ENCODE measurements around the gene WIPI1.
"Not testable (repeated sequence)": the region's sequence is repeated elsewhere in the genome, so short reads cannot be mapped to it uniquely, and the experiment has no call there.

Gene WIPI1

DNA sequence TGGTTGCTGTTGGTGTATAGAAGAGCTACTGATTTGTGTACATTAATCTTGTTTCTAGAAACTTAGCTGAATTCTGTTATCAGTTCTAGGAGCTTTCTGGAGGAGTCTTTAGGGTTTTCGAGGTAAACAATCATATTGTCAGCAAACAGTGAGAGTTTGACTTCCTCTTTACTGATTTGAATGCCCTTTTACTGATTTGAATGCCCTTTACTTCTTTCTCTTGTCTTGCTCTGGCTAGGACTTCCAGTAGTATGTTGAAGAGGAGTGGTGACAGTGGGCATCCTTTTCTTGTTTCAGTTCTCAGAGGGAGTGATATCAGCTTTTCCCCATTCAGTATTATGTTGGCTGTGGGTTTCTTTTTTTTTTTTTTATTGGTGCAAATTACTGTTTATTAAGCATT, 49.6 kb downstream of the WIPI1 start:
- not testable (repeated sequence) for H3K9me3 ChIP-seq (ENCODE audit: insufficient read depth, low read depth, low read length); H3K27me3 ChIP-seq (ENCODE audit: insufficient read depth, low read length); H3K27ac ChIP-seq (ENCODE audit: low read depth, low read length); H3K4me1 ChIP-seq (ENCODE audit: insufficient read depth, low read length); H3K4me3 ChIP-seq (ENCODE audit: low read length); H3K9ac ChIP-seq (ENCODE audit: low read depth, low read length); H3K36me3 ChIP-seq (ENCODE audit: insufficient read depth, low read length)
- WGBS, result 80% methylated on average over 1 of the region's 1 CpG

DNA sequence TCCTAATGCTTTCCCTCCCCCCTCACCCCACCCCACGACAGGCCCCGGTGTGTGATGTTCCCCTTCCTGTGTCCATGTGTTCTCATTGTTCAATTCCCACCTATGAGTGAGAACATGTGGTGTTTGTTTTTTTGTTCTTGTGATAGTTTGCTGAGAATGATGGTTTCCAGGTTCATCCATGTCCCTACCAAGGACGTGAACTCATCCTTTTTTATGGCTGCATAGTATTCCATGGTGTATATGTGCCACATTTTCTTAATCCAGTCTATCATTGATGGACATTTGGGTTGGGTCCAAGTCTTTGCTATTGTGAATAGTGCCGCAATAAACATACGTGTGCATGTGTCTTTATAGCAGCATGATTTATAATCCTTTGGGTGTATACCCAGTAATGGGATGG, 53.5 kb downstream of the WIPI1 start:
- not testable (repeated sequence) for H3K4me3 ChIP-seq (ENCODE audit: low read length); H3K4me1 ChIP-seq (ENCODE audit: insufficient read depth, low read length); H3K27ac ChIP-seq (ENCODE audit: low read depth, low read length); H3K9me3 ChIP-seq (ENCODE audit: insufficient read depth, low read depth, low read length); H3K9ac ChIP-seq (ENCODE audit: low read depth, low read length); H3K36me3 ChIP-seq (ENCODE audit: insufficient read depth, low read length); H3K27me3 ChIP-seq (ENCODE audit: insufficient read depth, low read length)
- 88% methylated on average over 4 of the region's 5 CpGs for WGBS

DNA sequence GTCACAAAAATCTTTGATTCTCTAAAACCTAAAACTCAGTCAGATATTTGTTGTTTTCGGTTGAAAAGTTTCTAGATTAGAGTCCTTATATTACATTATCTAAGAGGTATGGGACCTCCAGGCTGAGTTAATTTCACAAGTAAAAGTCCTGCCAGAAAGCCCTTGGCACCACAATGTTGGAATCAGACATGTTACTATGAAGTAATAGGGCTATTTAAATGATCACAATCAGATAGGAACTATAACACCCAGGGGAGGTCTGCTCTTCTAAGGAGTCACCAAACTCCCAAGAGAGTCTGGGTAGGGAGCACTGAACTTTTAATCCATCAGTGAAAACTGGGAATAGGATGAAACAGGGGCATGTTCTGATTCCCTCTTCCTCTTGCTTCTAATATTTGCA, 54.2 kb downstream of the WIPI1 start:
- no peak overlapping the region for H3K9ac ChIP-seq (ENCODE audit: low read depth, low read length)
- H3K27ac ChIP-seq (ENCODE audit: low read depth, low read length), result no peak overlapping the region
- H3K27me3 ChIP-seq (ENCODE audit: insufficient read depth, low read length), result no peaks in the 10 kb centered on the region
- H3K36me3 ChIP-seq (ENCODE audit: insufficient read depth, low read length), result no peaks in the 10 kb centered on the region
- peaks cover 8% of the 10 kb centered on the region; the same call in 1 of the 2 replicates for H3K9me3 ChIP-seq (ENCODE audit: insufficient read depth, low read depth, low read length)
- no CpG with 5 or more reads among the region's 1 CpG for WGBS
- no peak overlapping the region for H3K4me3 ChIP-seq (ENCODE audit: low read length)
- no peaks in the 10 kb centered on the region for H3K4me1 ChIP-seq (ENCODE audit: insufficient read depth, low read length)

DNA sequence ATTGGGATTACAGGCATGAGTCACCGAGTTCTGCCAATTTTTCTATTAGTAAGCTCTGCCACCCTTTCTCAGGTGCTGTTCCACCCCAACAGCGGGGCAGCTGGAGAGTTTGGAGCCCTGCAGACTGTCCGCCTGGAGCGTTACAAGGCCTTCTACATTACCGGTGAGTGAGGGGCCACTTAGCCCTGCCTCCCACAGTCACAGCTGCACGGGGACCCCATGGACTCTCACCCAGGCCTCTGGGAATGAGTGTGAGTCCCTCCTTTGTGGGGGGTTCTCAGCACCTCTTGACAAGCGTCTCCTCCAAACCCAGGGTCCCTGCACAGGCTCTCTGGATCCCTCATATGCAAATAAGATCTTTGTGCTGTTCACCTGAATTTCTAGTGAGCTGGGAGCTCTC, 56.0 kb downstream of the WIPI1 start:
- Histone ChIP-seq H3K9me3 (ENCODE audit: insufficient read depth, low read depth, low read length) (peaks cover 8% of the 10 kb centered on the region; the same call in 1 of the 2 replicates), H3K9ac (ENCODE audit: low read depth, low read length) (no peak overlapping the region), H3K4me3 (ENCODE audit: low read length) (no peak overlapping the region), H3K27me3 (ENCODE audit: insufficient read depth, low read length) (no peaks in the 10 kb centered on the region), H3K36me3 (ENCODE audit: insufficient read depth, low read length) (no peaks in the 10 kb centered on the region), H3K4me1 (ENCODE audit: insufficient read depth, low read length) (no peaks in the 10 kb centered on the region), H3K27ac (ENCODE audit: low read depth, low read length) (no peak overlapping the region)
- WGBS, result 94% methylated on average over 7 of the region's 7 CpGs

DNA sequence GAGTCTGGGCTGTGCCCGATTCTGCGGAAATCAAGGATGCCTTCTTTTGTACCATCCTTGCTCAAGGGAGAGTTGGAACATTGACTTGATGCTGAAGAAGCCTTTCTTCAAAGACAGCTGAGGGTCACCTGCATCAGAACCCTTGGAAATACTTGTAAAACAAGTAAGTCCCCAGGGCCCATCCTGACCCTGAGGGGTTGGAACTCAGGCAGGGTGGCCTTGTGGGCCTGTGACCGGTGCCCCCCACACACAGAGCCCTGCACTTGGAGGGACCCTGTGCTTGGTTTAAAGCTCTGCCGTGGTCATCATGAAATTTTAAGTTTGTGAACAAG, 56.9 kb downstream of the WIPI1 start:
- Histone ChIP-seq H3K27ac (ENCODE audit: low read depth, low read length) (no peak overlapping the region), H3K4me3 (ENCODE audit: low read length) (no peak overlapping the region), H3K9ac (ENCODE audit: low read depth, low read length) (no peak overlapping the region), H3K9me3 (ENCODE audit: insufficient read depth, low read depth, low read length) (peaks cover 7% of the 10 kb centered on the region; the same call in 1 of the 2 replicates), H3K27me3 (ENCODE audit: insufficient read depth, low read length) (no peaks in the 10 kb centered on the region), H3K36me3 (ENCODE audit: insufficient read depth, low read length) (no peaks in the 10 kb centered on the region), H3K4me1 (ENCODE audit: insufficient read depth, low read length) (no peaks in the 10 kb centered on the region)
- WGBS, result 98% methylated on average over 4 of the region's 4 CpGs

DNA sequence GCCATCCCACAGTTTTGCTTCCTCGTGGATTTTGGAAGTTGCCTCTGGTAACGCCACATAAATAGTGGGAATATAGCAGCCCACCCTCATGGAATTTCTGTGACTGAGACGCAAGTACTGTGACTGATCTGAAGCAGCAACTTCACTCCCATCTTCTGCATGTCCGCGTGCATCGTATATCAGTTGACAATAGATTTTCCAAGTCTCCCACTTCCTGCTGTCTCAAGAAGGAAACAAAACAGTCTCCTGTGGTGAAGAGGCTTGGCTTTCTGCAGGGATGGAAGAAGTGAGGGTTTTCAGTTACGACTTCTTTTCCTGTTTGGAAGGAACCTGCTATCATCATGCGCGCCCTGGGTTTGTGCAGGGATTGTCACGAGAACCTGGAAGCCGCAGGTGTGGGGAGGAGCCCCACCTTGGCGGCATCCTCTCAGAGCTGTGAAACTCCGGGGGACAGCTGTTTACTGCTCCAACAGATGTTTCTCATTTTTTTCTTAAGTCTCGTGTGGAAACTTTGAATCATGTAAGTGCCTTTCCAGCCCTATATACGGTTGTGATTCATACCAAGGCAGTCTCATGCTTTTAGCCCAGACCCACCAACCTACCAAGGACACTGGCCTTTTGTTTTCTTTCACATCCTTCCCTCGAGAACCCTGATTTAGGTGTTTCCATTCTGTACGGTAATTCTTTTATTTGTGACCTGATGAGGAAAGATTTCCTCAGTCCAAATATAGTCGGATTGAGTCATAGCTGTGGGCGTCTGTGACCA, 57.5 kb downstream of the WIPI1 start:
- no peaks in the 10 kb centered on the region for H3K36me3 ChIP-seq (ENCODE audit: insufficient read depth, low read length)
- 89% methylated on average over 19 of the region's 19 CpGs for WGBS
- H3K9me3 ChIP-seq (ENCODE audit: insufficient read depth, low read depth, low read length), result peaks cover 4% of the 10 kb centered on the region
- H3K27me3 ChIP-seq (ENCODE audit: insufficient read depth, low read length), result no peaks in the 10 kb centered on the region
- H3K4me3 ChIP-seq (ENCODE audit: low read length), result no peak overlapping the region
- H3K9ac ChIP-seq (ENCODE audit: low read depth, low read length), result no peak overlapping the region
- no peak overlapping the region for H3K27ac ChIP-seq (ENCODE audit: low read depth, low read length)
- no peaks in the 10 kb centered on the region for H3K4me1 ChIP-seq (ENCODE audit: insufficient read depth, low read length)

DNA sequence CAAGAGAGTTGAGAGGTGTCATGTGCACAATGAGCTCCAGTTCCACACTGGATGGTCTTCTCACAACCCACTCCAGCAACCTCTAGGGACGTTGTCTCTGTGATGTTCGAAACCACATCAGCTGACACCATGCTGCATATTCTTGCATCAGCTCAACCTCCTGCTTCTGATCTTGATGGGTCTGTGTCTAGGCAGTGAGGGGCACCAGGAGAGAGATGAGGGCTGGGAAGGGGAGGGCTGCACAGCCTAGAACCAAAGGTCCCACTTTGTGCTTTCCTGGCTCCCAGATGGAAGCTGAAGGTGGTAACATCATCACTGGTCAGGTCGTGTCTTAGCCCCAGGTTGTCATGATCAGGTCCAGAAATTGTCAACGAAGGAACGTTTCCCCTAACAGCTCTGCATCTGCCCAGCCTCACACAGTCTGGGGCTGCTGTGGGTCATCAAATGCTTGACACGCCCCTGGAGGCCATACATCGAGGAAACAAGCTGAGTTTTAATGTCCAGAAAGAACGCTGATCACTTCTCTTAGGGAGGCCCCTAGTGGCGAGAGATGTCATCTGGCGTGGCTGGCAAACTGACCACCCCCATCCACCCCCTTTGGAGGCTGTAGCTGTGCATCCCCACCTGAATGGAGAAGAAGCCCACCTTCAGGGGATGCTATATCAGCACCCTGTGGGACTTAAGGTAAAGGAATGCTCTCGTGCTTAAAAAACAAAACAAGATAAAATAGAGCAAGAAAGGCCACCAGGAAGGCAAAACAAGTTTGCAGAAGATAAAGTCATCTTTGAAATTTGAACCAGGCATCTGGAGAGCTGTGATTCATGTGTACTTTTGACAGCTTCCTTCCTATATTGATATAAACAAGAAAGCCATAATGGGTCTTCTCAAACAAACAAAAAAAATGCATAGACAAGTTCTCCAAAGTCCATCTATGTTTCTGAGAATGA, 58.3 kb downstream of the WIPI1 start:
- H3K9ac ChIP-seq (ENCODE audit: low read depth, low read length), result no peak overlapping the region
- no peaks in the 10 kb centered on the region for H3K36me3 ChIP-seq (ENCODE audit: insufficient read depth, low read length)
- peaks cover 7% of the 10 kb centered on the region for H3K9me3 ChIP-seq (ENCODE audit: insufficient read depth, low read depth, low read length)
- no peaks in the 10 kb centered on the region for H3K27me3 ChIP-seq (ENCODE audit: insufficient read depth, low read length)
- H3K4me1 ChIP-seq (ENCODE audit: insufficient read depth, low read length), result no peaks in the 10 kb centered on the region
- no peak overlapping the region for H3K27ac ChIP-seq (ENCODE audit: low read depth, low read length)
- WGBS, result 32% methylated on average over 11 of the region's 11 CpGs
- H3K4me3 ChIP-seq (ENCODE audit: low read length), result no peak overlapping the region

DNA sequence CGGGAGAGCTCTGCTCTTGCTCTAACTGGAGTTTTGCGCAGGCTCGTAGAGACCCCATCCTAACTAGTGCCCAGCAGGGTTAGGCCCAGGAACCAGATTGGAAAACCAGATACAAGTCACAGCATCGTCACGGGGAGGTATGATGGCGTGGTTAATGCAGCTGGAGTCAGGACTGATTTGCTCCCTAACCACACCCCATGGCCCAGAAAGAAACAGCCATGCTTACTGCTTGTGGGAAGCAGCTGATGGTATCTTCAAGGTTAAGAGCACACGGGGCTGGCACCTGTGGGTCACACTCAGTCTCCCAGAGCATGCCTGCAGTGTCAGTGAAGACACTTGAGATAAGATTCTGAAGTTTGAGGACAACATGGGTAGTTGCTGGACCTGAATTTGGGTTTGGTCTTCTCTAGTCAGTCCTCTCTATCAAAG, 60.2 kb downstream of the WIPI1 start:
- Histone ChIP-seq H3K27ac (ENCODE audit: low read depth, low read length) (no peak overlapping the region), H3K9ac (ENCODE audit: low read depth, low read length) (no peak overlapping the region), H3K9me3 (ENCODE audit: insufficient read depth, low read depth, low read length) (peaks cover 7% of the 10 kb centered on the region), H3K4me1 (ENCODE audit: insufficient read depth, low read length) (no peaks in the 10 kb centered on the region), H3K36me3 (ENCODE audit: insufficient read depth, low read length) (no peaks in the 10 kb centered on the region), H3K4me3 (ENCODE audit: low read length) (no peak overlapping the region), H3K27me3 (ENCODE audit: insufficient read depth, low read length) (no peaks in the 10 kb centered on the region)
- 94% methylated on average over 7 of the region's 7 CpGs for WGBS

DNA sequence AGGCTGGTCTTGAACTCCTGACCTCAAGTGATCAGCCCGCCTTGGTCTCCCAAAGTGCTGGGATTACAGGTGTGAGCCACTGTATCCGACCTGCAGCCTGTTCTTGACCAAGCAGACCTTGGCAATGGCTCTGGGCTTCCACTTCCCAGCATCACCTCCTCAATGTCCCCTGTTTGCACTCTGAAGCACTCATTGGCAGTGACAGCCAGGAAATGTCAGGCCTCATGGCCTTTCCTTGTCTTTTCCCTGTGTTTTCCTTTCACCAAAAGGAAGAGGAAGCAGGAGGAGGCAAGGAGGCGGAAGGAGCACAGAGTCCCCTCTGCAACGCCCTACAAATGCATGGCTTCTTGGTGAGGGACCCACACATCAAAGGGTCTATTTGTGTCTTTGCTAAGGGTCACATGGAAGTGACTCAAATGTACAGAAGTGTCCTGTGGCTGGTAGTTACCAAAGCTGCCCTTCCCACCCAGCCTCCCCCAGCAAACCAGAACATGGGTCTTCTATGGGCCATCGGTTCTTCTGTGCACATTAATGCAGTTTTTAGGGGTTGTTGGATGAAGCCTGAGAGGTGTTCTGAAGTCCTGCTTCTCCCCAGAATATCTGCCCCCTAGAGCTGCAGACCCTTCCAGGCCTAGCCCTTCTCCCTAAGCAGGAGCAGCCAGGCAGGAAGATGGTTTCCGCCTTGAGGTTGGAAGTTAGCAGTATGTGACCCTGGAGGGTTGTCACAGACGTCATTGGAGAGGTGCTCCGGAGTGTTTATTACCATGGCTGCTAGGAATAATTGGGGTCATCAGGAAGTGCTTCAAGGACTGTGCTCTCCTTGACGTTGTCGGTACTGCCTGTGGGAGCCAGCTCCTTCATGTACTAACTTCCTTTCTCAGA, 60.8 kb downstream of the WIPI1 start:
- Histone ChIP-seq H3K4me3 (ENCODE audit: low read length) (no peak overlapping the region), H3K9ac (ENCODE audit: low read depth, low read length) (no peak overlapping the region), H3K27me3 (ENCODE audit: insufficient read depth, low read length) (no peaks in the 10 kb centered on the region), H3K27ac (ENCODE audit: low read depth, low read length) (no peak overlapping the region), H3K36me3 (ENCODE audit: insufficient read depth, low read length) (no peaks in the 10 kb centered on the region), H3K4me1 (ENCODE audit: insufficient read depth, low read length) (no peaks in the 10 kb centered on the region), H3K9me3 (ENCODE audit: insufficient read depth, low read depth, low read length) (peaks cover 7% of the 10 kb centered on the region)
- 90% methylated on average over 10 of the region's 10 CpGs for WGBS

DNA sequence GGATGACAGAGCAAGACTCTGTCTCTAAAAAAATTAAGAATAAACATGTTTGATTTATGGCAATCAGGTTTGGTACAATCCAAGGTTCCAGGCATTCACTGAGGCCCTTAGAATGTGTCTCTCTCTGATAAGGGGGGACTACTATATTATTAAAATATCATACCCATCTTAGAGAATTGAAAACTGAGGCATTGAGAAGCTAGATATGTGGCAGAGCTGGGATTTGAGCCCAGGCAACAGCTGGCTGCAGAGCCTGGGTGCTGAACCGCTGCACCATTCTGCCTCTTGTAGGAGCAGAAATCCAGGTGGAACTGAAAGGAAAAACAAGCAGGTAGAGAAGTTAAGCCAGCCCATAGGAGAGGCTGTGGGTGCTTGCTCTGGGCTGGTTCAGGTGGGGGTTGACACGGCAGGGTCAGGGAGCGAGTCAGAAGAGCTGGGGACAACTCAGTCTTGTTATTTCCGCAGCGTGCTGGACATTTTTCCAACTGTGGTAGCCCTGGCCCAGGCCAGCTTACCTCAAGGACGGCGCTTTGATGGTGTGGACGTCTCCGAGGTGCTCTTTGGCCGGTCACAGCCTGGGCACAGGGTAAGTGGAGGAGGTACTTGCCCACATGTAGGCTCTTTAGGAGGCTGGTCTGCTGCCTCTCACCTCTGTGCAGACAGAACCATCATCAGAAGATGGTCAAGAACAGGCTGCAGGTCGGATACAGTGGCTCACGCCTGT, 62.5 kb downstream of the WIPI1 start:
- Histone ChIP-seq H3K36me3 (ENCODE audit: insufficient read depth, low read length) (no peaks in the 10 kb centered on the region), H3K27ac (ENCODE audit: low read depth, low read length) (no peak overlapping the region), H3K27me3 (ENCODE audit: insufficient read depth, low read length) (no peaks in the 10 kb centered on the region), H3K9me3 (ENCODE audit: insufficient read depth, low read depth, low read length) (peaks cover 7% of the 10 kb centered on the region), H3K9ac (ENCODE audit: low read depth, low read length) (no peak overlapping the region), H3K4me1 (ENCODE audit: insufficient read depth, low read length) (no peaks in the 10 kb centered on the region), H3K4me3 (ENCODE audit: low read length) (no peak overlapping the region)
- WGBS, result 88% methylated on average over 12 of the region's 12 CpGs

Measured in HUES64 (cell line).